ENCODE measurements around the gene DCXR. TPM values are rescaled to one million over a fixed set of nuclear protein-coding genes. Genes with fewer than 3 reads are reported as not detected.

The DCXR gene
- total RNA-seq, 2 experiments from 2014 or later = 132 to 147 TPM

DNA sequence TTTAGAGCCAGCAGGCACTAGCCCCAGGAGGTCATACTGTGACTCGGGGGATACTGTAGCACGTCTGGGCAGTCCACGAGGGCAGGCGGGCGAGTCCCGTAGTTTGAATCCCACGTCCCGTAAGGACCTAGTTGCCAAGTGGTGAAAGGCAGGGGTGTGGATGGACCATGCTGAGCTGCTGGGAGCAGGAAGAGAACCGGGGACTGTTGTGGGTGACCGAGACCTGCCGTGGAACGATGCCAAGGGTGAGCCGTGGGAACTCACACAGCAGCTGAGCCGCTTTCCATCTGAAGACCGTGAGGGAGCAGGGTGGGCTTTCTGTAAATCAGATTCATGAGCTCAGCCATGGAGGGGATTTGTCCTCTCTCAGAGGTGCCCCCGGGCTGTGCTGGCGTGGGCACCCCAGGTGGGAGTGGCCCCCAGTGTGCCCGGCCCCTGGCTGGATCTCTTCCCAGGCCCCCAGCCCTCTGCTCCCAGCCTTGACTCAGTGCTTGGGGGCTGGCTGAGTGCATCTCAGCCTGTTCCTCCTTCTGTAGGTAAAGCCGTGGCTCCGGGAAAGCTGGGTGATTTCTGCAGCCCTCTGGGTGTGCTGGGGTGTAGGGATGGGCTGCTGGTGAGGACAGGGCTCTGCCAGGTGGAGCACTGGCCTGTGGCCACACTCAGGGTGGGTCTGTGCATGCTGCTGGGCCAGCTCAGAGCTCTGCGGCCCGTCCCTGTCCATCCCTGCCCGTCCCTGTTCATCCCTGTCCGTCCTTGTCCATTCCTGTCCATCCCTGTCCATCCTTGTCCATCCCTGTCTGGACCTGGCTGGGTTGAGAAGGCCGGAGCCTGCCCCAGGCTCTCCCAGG is 46.4 kb downstream of the DCXR start:
- Histone ChIP-seq H3K9me3 (ENCODE audit: low read length) (no peaks in the 10 kb centered on the region), H3K36me3 (ENCODE audit: insufficient read depth, low read length) (peaks cover 7% of the 10 kb centered on the region; the same call in 1 of the 2 replicates), H3K4me2 (ENCODE audit: low read length) (no peak overlapping the region), H3K9me2 (ENCODE audit: insufficient read depth, low read length) (no peaks in the 10 kb centered on the region), H3K27ac (ENCODE audit: low read depth, low read length, poor library complexity, severe bottlenecking) (no peak overlapping the region), H3K4me3 (ENCODE audit: low read depth, low read length, poor library complexity, severe bottlenecking) (no peak overlapping the region), H2AFZ (ENCODE audit: low read length) (no peak overlapping the region), H3K4me1 (ENCODE audit: insufficient read depth, low read length, poor library complexity, severe bottlenecking) (no peaks in the 10 kb centered on the region), H4K20me1 (ENCODE audit: insufficient read depth, low read length) (no peaks in the 10 kb centered on the region), H3K79me2 (ENCODE audit: insufficient read depth, low read depth, low read length) (no peaks in the 10 kb centered on the region)
- BruUV-seq (replicated peaks) = no TSS peak
- ChIA-PET CTCF (ENCODE audit: unreplicated experiment) (no interaction called here), POLR2A (no interaction called here)
- TF ChIP-seq, protein P1, sequence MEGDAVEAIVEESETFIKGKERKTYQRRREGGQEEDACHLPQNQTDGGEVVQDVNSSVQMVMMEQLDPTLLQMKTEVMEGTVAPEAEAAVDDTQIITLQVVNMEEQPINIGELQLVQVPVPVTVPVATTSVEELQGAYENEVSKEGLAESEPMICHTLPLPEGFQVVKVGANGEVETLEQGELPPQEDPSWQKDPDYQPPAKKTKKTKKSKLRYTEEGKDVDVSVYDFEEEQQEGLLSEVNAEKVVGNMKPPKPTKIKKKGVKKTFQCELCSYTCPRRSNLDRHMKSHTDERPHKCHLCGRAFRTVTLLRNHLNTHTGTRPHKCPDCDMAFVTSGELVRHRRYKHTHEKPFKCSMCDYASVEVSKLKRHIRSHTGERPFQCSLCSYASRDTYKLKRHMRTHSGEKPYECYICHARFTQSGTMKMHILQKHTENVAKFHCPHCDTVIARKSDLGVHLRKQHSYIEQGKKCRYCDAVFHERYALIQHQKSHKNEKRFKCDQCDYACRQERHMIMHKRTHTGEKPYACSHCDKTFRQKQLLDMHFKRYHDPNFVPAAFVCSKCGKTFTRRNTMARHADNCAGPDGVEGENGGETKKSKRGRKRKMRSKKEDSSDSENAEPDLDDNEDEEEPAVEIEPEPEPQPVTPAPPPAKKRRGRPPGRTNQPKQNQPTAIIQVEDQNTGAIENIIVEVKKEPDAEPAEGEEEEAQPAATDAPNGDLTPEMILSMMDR (conservative IDR thresholded peaks at IDR 0.05; ENCODE audit: low read length) = no peak
- TF ChIP-seq EZH2phosphoT487 (IDR thresholded peaks at IDR 0.05; ENCODE audit: borderline replicate concordance, low read depth, low read length) = no peak
- DNase-seq (ENCODE audit: low spot score) = no peak
- intact Hi-C loops (cut with micrococcal nuclease; ENCODE audit: unreplicated experiment) = no loop called here

DNA sequence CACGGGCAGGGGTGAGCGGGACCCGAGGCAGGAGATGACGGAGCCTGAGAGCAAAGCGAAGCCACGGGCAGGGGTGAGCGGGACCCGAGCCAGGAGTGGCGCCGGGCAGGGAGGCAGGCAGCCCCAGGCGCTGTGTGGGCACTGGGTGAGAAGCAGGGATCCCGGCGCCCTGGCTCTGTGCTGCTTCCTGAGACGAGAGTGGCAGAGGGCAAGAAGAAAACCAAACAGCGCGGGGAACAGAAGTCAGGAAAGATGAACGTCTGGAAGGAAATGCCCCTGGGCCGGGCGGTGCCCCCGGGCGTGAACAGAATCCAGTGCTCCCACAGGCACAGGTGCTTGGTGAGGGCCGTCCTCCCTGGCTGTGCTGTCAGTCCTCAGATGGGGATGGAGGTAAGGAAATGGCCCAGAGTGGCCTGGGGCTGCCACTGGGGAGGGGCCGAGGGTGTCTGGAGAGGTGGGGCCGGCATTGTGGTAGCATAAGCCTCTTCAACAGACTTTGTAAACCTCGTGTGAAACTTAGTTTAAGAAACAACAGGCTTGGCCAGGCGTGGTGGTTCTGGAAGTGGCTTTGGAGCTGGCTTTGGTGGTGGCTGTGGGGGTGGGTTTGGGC is 50.2 kb downstream of the DCXR start:
- Histone ChIP-seq H3K4me1 (ENCODE audit: insufficient read depth, low read length, poor library complexity, severe bottlenecking) (no peaks in the 10 kb centered on the region), H3K27ac (ENCODE audit: low read depth, low read length, poor library complexity, severe bottlenecking) (no peak overlapping the region), H3K36me3 (ENCODE audit: insufficient read depth, low read length) (peaks cover 34% of the 10 kb centered on the region), H3K9me2 (ENCODE audit: insufficient read depth, low read length) (no peaks in the 10 kb centered on the region), H3K9me3 (ENCODE audit: low read length) (no peaks in the 10 kb centered on the region), H3K4me3 (ENCODE audit: low read depth, low read length, poor library complexity, severe bottlenecking) (no peak overlapping the region), H3K79me2 (ENCODE audit: insufficient read depth, low read depth, low read length) (no peaks in the 10 kb centered on the region), H2AFZ (ENCODE audit: low read length) (no peak overlapping the region), H3K4me2 (ENCODE audit: low read length) (no peak overlapping the region), H4K20me1 (ENCODE audit: insufficient read depth, low read length) (no peaks in the 10 kb centered on the region)
- CTCF ChIA-PET (ENCODE audit: unreplicated experiment) = no interaction called here
- no peak for DNase-seq (ENCODE audit: low spot score)
- BruUV-seq (replicated peaks) = no TSS peak
- POLR2A ChIA-PET = no interaction called here
- TF ChIP-seq EZH2phosphoT487 (IDR thresholded peaks at IDR 0.05; ENCODE audit: borderline replicate concordance, low read depth, low read length) = no peak
- TF ChIP-seq, protein P1 (conservative IDR thresholded peaks at IDR 0.05; ENCODE audit: low read length) = no peak
- intact Hi-C loops (cut with micrococcal nuclease; ENCODE audit: unreplicated experiment) = no loop called here

DNA sequence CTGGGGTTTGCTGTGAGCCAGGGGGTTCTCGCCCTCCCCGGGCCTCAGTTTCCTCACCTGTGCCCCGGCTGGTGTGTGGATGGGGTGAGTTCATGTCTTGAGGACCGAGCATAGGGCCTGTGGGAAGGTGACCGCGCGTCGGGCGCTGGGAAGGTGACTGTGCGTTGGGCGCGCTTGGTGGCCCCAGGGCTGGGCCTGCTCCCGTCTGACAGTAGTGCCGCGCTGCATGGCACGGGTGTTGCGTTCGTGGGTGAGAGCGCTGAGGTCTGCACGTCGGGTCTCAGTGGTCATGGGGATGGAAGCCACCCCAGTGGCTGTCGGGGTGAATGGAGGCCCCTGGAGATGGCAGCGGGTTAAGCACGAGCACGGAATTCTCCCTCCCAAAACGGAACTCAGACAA is 50.9 kb downstream of the DCXR start:
- ChIA-PET POLR2A (no interaction called here), CTCF (ENCODE audit: unreplicated experiment) (no interaction called here)
- Histone ChIP-seq H3K4me3 (ENCODE audit: low read depth, low read length, poor library complexity, severe bottlenecking) (no peak overlapping the region), H3K4me1 (ENCODE audit: insufficient read depth, low read length, poor library complexity, severe bottlenecking) (no peaks in the 10 kb centered on the region), H3K27ac (ENCODE audit: low read depth, low read length, poor library complexity, severe bottlenecking) (no peak overlapping the region), H2AFZ (ENCODE audit: low read length) (no peak overlapping the region), H3K9me2 (ENCODE audit: insufficient read depth, low read length) (no peaks in the 10 kb centered on the region), H3K4me2 (ENCODE audit: low read length) (no peak overlapping the region), H4K20me1 (ENCODE audit: insufficient read depth, low read length) (no peaks in the 10 kb centered on the region), H3K9me3 (ENCODE audit: low read length) (no peaks in the 10 kb centered on the region), H3K79me2 (ENCODE audit: insufficient read depth, low read depth, low read length) (no peaks in the 10 kb centered on the region), H3K36me3 (ENCODE audit: insufficient read depth, low read length) (peaks cover 34% of the 10 kb centered on the region)
- BruUV-seq (replicated peaks) = no TSS peak
- intact Hi-C loops (cut with micrococcal nuclease; ENCODE audit: unreplicated experiment) = no loop called here
- no peak for DNase-seq (ENCODE audit: low spot score)
- TF ChIP-seq, protein P1 (conservative IDR thresholded peaks at IDR 0.05; ENCODE audit: low read length) = no peak
- TF ChIP-seq EZH2phosphoT487 (IDR thresholded peaks at IDR 0.05; ENCODE audit: borderline replicate concordance, low read depth, low read length) = no peak

All from OCI-LY7 (cell line).